HG03354 (cell line): ENCODE data around the gene GTSF1L.
"Not testable (repeated sequence)": the region's sequence is repeated elsewhere in the genome, so short reads cannot be mapped to it uniquely, and the experiment has no call there.

Source experiments
- ATAC-seq: cut with Tn5 transposase; IDR thresholded peaks from one replicate; pipeline ENCODE4 v1.9.1; 2021; ENCODE audit warnings: mild to moderate bottlenecking; ENCODE audit not compliant: unreplicated experiment, poor library complexity, severe bottlenecking

Gene GTSF1L

DNA sequence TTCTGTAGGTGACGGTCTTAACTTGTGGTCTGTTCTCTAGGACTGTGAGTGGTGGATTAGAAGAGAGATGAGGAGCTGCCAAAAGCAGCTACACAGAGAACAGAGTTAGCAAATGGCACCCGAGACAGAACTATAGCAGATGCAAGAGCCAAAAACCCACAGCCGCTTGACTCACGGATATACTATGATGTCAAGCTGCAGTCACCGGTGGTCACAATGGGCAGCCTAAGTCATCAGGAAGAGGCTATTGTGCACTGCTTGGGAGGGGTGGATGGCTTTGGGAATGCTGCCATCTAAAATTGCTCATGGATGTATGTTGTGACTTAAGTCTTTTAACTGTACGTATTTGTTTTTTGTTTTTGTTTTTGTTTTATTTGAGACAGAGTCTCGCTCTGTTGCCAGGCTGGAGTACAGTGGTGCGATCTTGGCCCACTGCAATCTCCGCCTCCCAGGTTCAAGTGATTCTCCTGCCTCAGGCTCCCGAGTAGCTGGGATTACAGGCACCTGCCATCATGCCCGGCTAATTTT lies at the start of gene GTSF1L:
GTSF1L (minus strand) TSS at position 192 of the 528 bp plus-strand sequence. CDS start 308 bp downstream, outside the sequence.
- no peak for ATAC-seq

DNA sequence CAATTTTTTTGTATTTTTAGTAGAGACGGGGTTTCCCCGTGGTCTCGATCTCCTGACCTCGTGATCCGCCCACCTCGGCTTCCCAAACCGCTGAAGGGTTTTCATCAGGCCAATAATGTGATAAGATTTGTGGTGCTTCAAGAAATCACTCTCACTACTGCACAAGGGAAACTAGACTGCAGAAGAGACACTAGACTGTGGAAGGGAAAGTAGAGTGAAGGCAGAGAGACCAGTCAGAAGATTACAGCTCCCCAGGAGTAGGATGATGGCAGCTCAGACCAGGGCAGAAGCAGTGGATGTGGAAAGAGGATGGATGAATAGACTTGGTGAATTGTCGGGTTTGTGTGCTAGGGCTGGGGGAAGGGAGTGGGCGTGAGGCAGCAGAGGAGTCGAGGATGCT lies 48.0 kb upstream of the GTSF1L start:
- no peak for ATAC-seq

GRCh38 chr20:43771503-43772190 lies 44.8 kb upstream of the GTSF1L start:
- no peak for ATAC-seq

GRCh38 chr20:43770342-43770741 lies 43.5 kb upstream of the GTSF1L start:
- no peak for ATAC-seq

DNA sequence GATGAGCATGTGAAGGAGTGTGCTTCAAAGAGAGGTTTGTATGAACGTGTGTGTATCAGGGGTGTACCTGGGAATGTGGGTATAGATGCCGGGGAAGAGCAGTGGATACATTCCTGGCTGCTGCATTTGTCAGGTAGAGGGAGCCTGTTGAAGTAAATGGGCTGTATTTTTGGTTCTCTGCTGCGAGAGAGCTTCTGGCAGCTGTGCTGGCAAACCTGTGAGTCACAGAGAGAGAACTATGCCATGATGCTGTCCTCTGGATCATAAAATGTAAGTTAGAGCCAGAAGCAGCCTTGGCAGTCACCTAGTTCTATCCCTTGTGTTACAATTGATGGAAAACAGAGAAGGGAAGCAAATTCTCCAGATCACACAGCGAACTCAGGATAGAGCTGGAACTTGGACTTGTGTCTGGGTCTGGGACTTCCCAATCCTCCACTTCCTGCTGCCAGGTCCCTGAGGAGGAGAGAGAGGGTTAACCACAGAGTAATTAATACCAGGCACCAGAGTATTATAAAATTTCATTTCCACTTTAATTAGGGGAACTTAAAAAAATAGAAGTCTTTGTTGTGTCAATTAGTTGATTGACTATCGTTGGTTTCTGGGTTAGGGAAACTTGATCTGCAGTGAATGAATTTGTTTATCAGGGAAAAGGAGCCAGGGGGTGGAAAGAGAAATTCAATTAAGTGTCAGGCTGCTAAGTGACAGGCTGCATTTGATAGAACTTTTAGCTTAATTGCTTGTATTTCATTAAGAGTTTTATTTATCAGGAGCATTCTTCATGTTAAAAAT lies 41.1 kb upstream of the GTSF1L start:
- no peak for ATAC-seq

GRCh38 chr20:43766917-43767316 lies 40.1 kb upstream of the GTSF1L start:
- no peak for ATAC-seq

DNA sequence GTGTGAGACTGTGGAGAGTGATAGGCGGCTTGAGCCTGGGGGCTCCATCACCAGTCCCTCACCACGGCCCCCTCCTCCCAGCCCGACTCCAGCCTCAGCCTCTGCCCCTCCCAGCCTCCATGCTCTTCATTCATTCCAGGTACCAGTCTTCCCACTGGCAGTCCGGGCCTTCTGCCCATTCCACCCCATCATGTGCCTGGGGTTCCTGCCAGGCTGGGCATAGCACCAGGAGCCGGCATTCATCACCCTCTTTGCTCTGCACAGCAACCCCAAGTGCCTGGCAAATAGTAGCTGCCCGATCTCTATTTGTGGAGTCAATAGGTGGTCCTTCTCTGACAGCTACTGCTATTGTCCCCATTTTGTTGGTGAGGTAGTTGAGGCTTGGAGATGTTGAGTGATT lies 39.6 kb upstream of the GTSF1L start:
- ATAC-seq = no peak

DNA sequence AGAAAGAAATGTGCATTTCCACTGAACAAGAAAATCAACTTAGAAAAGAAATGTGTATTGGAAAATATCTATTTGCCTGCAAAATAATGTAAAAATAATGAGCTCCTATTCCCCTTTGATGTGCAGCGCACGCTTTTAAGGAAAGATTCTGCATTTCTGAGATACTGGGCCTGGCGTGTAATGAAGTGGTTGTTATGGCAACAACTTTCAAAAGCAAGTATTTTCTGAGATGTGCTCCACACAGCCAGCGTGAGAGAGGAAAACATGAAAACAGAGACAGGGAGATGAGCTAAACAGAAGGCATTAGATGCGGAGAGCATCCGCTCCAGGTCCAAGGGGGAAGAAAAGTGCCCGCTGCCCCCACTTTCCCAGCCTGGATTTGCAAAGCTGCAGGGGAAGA lies 39.1 kb upstream of the GTSF1L start:
- no peak for ATAC-seq

DNA sequence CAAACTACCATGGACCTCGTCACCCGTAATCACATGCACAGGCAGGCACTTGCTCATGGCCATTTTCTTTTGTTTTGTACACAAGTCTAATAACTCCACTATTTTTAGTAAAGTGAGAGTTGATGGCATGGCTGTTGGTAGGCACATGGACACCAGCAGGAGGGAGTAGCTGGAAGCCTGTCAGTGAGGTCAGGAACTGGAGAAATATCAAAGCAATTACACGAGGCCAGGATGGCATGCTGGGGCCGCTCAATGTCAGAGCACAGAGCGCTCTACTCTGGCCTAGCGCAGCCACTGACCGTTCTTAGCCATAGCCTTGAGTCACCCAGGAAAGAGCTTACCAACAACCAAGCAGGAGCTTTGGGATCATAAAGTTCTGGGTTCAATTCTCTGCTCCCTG lies 36.1 kb upstream of the GTSF1L start:
- ATAC-seq = no peak

DNA sequence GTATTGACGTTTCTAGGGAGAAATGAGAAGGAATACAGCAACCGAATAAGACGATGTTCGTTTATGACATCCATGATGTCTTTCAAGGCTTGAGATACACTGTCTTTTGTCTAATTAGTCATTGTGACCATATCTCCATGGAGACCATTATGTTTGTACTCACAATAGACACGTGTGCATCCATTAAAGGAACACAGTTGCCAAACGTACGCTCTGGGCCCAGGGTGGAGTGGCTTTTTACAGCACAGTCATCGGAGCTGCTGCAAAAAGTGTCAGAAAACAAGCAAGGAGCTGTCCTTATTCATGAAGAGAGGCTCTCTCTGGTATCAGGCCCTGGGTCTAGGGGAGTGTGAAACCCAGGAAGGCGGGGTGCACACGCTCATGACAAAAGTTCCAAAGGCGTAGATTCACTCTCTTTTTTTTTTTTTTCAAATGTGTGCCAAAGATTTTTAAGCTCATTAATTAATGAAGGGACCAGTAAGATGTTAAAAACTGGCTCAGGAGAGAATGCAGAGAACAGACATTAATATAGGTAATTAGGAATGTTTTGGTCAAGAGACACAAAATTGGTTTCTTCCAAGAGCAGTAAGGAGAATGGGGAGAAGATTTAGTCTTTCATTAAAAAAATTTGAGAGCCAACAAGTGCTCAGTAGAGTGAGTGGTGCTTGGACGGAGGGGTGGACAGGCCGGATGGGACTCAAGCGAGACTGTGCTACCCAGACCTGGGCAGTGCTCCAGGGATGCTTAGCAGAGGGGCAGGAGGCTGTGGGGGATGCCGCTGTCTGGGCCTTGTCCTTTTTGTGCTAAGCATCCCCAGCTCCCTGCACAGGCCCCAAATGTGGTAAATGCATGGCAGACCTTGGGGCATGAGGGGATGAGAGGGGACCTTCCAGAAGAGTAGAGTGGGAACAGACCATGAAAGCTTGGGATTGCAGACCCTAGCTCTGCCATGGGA lies 34.9 kb upstream of the GTSF1L start:
- ATAC-seq = no peak

DNA sequence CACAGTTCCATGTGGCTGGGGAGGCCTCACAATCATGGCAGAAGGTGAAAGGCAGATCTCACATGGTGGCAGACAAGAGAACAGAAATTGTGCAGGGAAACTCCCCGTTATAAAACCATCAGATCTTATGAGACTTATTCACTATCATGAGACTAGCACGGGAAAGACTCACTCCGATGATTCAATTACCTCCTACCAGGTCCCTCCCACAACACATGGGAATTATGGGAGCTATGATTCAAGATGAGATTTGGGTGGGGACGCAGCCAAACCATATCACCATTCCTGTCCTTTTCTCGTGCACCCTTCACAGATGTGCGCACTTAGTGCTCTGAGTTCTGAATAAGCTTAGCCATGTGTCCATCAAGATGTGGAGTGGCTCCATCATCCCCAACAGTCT lies 31.1 kb upstream of the GTSF1L start:
- ATAC-seq = not testable (repeated sequence)

- no peak for ATAC-seq
Observed at GRCh38 chr20:43755851-43756250, 29.0 kb upstream of the GTSF1L start.

DNA sequence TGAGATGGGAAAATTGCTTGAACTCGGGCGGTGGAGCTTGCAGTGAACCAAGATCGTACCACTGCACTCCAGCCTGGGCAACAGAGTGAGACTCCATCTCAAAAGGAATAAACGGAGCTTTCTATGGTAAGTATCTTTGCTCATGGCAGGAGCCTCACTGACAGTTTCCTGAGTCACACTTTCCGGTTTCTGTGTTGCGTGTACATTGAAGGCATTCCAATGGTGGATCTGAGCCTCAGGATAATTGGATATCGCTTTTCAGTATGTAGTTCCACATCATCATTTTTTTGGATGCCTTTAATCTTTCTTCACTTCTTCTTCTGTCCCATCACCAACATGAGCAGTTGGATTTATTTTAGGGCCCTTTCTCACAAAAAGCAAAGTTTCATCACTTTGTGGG lies 28.6 kb upstream of the GTSF1L start:
- ATAC-seq = no peak

DNA sequence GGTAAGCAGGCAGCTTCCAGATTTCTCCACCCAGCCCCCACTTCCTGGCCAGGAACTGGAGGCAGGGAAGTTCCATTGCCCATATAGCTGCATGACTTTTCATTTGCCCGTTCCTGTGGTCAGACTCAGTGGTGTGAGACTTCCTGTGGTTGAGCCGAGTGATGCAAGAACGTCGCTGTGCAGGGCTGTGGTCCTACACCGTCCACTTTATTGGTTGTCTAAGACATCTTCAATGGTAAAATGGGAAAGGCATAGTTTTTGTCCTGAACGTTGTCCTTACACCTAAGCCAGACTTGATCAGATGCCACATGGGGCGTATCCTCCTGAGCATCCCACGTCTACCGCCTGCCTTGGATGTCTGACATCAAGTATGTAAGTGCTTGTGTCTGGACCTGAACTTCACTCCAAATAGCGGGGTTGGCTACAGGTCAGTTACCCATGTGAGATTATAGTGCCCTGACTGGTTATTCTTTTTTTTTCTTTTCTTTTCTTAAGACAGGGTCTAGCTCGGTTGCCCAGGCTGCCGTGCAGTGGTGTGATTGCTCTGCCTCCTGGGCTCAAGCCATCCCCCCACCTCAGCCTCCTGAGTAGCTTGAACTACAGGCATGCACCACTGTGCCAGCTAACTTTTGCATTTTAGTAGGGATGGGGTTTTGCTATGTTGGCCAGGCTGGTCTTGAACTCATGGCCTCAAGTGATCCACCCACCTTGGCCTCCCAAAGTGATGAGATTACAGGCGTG lies 25.9 kb upstream of the GTSF1L start:
- ATAC-seq = peak; percentile 63

DNA sequence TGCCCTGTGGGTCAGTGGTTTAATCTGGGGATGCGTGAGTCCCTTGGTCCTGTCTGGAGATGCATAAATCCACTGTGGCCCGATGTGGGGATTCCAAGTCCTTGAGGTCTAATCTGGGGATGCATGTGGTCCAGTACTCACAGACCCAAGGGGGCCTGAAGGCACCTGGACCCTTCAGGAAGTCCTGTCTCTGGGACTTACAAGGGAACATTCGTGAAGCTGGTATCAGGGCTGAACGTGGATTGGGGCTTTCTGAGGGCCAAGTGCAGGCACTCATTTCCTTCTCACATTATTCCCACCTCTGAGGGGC lies 25.2 kb upstream of the GTSF1L start:
- no peak for ATAC-seq

DNA sequence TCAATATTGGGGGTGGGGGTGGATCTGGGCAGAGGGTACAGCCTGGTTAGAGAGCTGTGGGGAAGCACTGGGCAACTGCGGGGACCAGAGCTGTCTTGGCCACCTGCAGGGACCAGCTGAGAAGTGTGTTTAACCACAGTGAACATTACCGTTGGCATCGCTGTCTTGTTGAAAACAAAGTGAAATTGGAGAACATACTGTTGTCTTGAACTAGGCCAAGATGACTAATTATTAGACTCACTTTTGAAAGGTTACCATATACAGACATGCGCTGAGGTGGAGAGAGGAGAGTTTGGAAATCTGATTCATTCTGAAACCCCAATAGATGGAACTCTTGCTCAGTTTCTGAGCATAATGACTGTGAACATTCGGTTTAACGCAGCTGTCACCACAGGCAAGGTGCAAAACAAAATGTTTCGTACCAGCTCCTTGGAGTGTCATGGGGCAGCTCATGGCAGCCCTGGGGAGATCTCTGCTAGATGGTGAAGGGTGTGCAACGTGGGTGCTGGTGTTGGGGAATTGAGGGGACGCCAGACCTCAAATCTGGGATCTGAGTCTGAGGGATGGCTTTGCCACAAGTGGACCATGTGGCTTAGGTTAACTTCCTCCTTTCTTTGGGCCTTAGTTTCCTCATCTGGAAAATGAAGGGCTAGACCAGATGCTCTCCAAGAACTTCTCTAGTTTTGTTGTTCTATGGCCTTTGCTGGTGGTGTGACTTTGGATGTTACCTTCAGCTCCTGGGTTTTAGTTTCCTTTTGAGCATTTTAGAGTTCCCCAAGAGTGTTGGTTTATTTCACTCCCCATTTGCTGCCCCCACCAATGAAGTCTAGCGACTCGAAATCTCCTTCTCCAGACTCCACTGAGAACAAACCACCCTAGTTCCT lies 24.6 kb upstream of the GTSF1L start:
- ATAC-seq = peak; percentile 76

- no peak for ATAC-seq
Observed at GRCh38 chr20:43750774-43751166, 24.0 kb upstream of the GTSF1L start.

DNA sequence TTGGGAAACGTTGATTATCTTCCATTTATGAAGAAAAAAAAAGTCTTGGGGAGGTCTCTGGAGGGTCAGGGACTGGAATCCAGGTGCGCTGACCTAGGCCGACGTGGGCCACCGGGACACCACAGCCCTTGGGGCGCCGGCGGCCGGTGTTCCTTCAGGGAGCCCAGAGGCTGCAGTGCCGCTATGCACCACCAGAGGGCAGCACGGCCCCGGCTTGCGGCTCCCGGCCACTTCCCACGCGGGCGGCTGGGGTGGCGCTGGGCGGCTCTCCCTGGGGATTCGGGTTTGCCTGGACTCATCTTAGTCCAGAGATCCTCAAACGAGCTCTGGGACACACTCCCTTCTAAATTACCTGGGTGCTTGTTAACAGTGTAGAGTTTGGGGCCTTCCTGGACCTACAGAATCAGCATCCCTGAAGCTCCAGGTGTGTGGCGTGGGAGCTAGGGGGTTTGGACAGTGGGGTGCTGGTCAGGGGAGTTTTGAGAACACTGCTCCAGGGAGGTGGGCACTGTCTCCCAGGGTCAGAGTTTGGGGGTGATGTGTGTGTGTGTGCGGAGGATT lies 23.0 kb upstream of the GTSF1L start:
- ATAC-seq = no peak
